Esophagus mucosa (tissue), 1 donor: ENCODE measurements around the gene TMPRSS2. TPM values are rescaled to one million over a fixed set of nuclear protein-coding genes. Genes with fewer than 3 reads are reported as not detected.

Source experiments
- ATAC-seq: fragments of 200-7000 bp; cut with Tn5 transposase; one replicate; pipeline ENCODE4 v1.9.1; 2020
- total RNA-seq: library from RNA; stranded (reverse); gene quantifications from one replicate; pipeline ENCODE4 v1.2.4, GENCODE V29; 2023
- donor health status: DM: yes; HTN: yes; CAD: no.

TMPRSS2 gene
- 41.6 TPM for total RNA-seq

GRCh38 chr21:41507521-41508414 lies at the start of gene TMPRSS2:
TMPRSS2 (minus strand) TSS chr21:41508158; CDS start chr21:41498133, 10,025 bp downstream.
- ATAC-seq: peak; percentile 72

GRCh38 chr21:41555057-41555456 lies 47.1 kb upstream of the TMPRSS2 start:
- no peak for ATAC-seq

- ATAC-seq: no peak
Observed at GRCh38 chr21:41552254-41552653, 44.3 kb upstream of the TMPRSS2 start.

DNA sequence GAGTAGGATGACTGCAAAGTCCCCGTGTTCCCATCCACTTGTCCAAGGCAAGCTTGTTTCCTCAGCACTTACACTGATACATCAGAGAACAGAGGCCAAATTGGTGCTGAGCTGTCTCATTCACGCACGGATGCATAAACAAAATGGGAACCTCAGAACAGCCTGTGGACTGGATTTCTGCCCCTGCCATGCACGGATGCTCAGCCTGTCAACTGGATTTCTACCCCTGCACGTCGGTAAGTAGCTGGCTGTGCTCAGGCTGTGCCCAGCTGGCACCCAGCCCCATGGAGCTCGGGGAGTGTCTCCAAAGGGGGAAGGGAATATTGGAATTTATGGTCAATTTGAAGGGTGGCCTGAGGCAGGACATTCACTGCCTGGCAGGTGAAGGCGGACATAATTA lies 40.8 kb upstream of the TMPRSS2 start:
- ATAC-seq: no peak

DNA sequence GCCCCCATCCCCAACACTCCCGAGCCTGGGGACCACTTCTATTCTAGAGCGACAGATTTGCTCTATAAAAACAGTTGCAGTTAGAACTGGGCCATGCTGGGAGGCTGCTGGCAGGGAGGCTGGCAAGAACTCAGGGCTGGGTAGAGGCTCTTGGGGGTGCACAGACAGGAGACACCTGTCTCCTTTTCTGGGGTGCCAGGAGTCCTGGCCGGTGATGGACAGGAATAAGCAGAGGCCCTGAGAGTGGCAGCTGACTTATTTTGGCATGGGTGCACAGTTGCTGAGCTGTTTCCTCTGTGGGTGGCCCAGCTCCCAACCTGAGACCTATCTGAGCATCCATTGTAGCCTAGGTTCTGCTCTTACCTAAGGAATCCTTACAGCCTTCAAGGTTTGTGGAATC lies 39.2 kb upstream of the TMPRSS2 start:
- ATAC-seq: no peak

DNA sequence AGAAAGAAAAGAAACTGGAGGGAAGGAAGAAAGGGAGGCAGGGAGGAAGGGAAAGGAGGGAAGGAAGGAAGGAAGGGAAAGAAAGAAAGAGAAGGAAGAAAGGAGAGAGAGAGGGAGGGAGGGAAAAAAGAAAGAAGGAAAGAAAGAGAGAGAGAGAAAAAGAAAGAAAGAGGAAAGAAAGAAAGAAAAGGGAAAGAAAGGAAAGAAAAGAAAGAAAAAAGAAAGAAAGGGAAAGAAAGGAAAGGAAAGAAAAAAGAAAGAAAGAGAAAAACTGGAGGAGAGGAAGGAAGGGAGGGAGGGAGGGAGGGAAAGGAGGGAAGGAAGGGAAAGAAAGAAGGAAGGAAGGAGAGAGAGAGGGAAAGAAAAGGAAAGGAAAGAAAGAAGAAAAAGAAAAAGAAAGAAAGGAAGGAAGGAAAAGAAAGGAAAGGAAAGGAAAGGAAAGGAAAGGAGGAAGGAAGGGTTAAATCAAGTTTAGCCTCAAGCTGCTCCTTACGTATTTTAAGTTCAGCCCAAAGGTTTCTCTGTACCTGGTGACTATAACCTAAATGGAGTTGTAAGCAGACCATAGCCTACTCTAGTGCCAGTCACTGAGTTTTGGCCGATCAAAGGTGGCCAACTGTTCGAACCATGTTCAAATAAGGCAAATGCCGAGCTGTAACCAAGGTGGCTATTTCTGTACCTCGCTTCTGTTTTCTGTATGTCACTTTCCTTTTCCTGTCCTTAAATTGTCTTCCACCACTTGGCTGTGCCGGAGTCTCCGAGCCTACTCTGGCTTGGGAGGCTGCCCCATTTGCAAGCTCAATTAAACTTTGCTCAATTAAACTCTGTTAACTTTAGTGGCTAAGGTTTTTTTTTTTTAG lies 37.8 kb upstream of the TMPRSS2 start:
- ATAC-seq: no peak

- no peak for ATAC-seq
Observed at GRCh38 chr21:41542727-41543126, 34.8 kb upstream of the TMPRSS2 start.

DNA sequence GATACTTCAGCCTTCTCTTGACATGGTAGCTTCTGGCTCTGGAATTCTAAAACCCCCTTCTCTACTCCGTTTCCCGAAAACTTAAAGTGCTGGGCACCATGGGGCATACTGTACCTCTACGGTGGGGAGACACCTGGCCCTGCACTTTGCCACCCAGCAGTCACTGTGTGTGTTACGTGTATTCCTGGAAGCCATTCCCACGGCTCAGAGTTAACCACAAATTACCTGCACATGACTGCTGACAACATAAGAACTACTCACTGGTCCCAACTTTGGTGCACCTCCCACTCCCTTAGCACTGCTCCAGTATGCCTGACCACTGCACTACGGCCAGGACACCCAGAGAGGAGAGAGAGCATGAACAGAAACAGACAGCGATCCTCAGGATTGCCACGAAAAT lies 29.4 kb upstream of the TMPRSS2 start:
- ATAC-seq: no peak

- peak; percentile 21 for ATAC-seq
Observed at GRCh38 chr21:41536827-41537103, 28.8 kb upstream of the TMPRSS2 start.

DNA sequence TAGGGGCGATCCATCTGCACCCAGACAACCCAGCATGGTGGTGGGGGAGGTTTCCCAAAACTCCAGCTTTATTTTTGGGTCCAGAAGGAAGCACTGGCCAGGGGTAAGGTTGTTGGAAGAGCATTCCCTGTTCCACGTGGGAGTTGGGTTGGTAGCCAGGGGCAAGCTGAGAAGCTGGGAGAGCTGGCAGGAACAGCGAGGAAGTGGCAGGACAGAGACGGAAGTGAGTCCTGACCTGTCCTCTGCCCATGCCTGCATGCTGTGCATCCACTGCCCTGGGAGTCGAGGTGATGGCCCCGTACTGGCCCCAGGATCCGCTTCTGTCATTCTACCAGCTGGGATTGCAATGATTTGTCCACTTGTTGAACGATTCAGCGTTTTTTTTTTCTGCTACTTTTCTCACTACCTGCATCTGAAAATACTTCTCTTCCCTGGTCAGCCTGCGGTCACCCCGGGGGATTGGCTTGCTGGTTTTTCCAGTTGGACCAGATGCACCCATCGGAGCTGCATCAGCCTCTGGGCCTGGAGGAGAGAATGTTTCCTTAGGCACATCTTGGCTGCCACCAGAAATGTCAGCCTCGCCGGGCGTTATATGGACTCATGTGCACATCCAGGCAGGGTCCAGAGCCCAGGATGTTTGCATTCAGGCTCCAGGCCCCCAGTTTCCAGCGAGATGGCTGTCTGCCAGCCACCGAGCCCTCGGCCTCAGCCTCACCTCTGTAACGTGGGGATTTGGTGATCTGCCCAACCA lies 28.3 kb upstream of the TMPRSS2 start:
- ATAC-seq: peak; percentile 78

DNA sequence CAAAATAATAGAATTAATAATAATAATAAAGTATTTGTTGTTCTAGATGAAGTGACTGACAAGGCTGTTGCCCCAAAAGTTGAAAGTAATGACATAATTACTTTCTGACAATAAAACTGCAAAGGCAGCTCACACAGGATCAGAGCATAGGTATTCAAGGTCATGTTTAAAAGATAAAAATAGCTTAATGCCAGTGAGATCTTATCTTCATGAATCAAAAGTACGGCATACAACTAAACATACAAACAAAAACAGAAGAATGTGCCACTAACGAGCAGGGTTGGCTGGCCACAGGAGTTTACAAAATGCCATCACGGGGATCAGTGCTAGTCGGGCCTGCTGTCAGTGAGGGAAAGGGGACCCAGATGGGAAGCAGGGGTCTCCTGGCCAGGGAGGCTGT lies 22.4 kb upstream of the TMPRSS2 start:
- ATAC-seq: no peak

DNA sequence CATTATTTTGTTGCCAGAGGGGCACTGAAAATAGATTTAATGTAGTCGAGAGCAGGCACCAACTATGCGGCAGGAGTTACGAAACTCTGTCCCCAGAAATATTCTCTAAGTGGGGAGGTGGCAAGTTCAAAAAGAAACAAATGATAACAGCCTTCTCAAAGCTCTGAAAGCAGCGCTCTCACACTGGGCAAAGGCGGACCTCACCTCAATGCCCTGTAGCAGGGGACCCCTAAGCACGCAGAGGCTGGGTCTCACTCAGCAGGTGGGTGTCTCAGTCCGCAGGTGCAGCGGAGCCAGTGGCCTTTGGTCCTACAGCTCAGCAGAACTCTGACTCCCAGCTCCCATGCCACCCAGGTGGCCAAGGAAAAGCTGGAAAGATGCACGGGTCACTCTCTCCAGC lies 21.8 kb upstream of the TMPRSS2 start:
- ATAC-seq: no peak

DNA sequence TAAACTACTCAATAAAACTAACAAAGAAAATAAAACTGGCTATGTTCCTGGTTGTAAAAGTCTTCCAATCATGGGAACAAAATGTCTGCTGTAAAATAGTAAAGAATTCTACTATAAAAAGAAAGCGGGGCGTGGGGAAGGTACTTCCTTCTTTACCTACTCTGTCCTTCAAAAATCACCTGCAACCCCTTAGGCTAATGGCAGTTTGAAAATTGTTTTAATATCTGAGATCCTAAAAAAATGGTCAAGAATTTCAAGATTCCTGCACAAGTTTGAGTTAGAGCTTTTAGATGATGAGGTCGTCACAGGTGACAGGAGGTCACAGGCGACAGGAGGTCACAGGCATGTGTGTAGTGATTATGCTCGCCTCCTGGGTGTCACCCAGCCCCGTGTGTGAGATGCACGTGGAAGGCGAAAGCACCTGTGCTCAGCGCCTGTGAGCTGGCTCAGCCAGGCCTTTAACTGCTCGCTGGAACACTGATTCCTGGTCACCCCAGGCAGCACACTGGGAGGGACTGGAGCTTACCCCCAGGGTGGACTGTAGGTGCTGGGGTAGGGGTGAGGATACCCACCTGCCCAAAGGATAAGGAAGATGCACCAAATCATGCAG lies 18.6 kb upstream of the TMPRSS2 start:
- ATAC-seq: no peak

GRCh38 chr21:41523175-41523574 lies 15.2 kb upstream of the TMPRSS2 start:
- peak; percentile 23 for ATAC-seq

GRCh38 chr21:41521489-41522027 lies 13.6 kb upstream of the TMPRSS2 start:
- no peak for ATAC-seq

DNA sequence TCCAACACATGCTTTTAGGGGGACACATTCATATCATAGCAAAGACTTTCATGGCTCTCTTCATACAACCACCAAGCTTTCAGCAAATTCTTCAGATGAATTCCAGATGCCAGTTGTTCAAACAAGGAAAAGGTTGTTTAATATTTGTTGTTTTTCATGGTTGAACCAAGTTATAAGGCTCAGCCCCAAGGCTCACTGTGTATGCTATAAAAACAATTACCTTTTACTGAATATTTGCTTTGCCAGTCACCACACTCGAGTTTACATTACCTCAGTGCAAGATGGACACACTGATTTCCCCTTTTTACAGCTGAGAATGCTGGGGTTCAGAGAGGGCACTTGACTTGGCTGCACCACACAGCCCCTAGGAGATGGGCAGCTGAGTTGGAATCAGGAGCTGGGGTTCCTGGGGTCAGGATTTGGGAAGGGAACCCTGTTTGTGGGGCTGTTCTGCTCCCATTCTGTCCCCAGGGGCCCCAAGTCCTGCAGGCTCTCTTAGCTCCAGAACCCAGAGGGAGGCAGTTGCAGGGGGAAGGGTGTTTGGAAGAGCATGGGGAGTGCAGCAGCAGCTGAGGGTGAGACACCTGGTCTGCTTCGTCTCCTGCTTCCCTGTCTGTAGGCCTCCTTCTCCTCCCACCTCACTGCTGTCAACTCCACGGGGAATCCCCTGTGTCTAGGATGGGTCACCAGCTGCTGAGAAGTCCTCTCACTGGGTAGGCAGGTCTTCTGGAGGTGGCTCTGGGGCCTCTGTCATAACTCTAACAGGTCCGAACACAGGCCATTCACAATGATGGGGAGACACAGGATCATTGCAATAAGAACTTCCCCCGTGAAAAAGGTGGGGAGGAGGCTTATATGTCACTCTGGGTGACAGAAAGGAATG lies 12.8 kb upstream of the TMPRSS2 start:
- ATAC-seq: no peak

DNA sequence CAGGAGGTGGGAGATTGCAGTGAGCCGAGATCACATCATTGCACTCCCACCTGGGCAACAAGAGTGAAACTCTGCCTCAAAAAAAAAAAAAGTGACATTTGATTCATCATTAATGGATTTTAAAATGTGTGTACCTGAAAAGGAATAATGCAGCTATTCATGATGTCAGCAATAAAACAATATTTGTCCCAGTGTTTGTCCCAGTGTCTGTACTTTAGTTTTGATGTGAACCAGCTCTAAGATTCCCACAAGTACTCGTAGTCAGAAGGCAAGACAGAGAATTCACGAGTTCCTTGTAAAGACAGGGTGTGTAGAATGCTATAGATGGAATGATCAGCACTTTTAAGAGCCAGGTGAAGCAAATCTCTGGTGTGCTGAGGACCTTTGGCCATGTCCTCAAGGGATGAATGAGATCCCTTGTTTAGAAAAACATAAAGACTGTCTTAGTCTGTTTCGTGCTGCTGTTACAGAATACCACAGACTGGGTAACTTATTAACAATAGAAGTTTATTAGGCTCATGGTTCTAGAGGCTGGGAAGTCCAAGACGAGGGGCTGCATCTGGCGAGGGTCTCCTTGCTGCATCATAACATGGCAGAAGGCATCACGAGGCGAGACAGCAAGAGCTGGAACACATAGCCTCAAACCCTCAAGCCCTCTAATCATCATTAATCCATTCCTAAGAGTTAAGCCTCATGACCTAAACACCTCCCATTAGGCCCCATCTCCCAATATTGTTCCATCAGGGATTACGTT lies 12.0 kb upstream of the TMPRSS2 start:
- no peak for ATAC-seq

- ATAC-seq: no peak
Observed at GRCh38 chr21:41518757-41519156, 10.8 kb upstream of the TMPRSS2 start.

DNA sequence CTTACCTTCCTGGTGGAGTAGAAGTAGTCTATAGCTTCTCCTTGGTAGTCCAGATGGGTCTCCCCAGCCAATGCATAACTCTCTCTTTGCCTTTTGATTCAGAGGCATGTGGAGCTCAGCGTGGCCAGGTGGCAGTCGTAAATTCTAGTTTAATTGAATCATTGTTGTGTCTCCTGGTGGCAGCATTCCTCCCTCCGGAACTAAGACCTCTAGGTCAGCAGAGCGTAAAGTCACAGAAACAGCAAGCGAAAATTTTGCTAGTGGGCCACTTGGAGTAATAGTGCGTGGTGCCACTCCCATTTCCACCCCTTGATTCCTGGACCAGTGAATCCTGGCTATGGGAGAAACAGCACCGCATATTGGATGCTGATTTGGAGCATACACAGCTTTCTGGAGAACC lies 3.9 kb upstream of the TMPRSS2 start:
- no peak for ATAC-seq

DNA sequence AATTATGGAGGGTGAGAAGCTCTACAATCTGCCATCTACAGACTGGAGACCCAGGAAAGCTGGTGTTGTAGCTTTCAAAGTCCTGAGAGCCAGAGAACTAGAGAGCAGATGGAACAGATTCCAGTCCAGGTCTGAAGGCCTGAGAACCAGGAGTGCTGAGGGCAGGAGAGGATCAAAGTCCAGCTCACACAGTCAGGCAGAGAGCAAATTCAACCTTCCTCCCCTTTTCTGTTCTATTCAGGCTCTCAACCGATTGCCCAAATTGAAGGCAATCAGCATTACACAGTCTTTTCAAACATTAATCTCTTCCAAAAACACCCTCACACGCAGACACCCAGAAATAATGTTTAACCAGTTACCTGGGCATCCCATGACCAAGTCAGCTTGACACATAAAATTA lies 2.5 kb upstream of the TMPRSS2 start:
- ATAC-seq: no peak

- ATAC-seq: no peak
Observed at GRCh38 chr21:41509733-41510132, 1.8 kb upstream of the TMPRSS2 start.
